ENCODE results near the gene STRIP1.

GRCh38 chr1:109995536-109995935 lies 38.9 kb upstream of the STRIP1 start:
- TF ChIP-seq POLR2AphosphoS5 (IDR thresholded peaks at IDR 0.05; ENCODE audit: low read depth, low read length) (no peak), TAF1 (IDR thresholded peaks at IDR 0.05; ENCODE audit: borderline replicate concordance, low read depth, low read length) (no peak)
